ENCODE measurements around the gene ATE1.

DNA sequence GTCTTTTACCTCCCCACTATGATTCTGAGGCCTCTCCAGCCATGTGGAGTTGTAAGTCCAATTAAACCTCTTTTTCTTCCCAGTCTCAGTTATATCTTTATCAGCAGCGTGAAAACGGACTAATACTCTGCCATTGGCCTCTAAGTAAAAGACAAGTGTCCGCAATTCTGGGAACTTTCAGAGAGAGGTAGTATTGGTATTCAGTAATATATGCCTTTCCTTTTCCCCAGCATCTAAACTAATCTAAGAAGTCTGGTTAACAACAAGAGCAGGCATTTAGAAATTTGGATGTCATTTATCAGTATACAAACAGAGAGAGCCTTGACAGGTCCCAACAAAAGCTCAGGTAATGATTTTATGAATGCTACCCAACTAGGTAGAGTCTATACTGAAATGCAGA is 95.2 kb downstream of the ATE1 start:
- TF ChIP-seq POLR2A (IDR thresholded peaks at IDR 0.05) (no peak), POLR2AphosphoS5 (IDR thresholded peaks at IDR 0.05; ENCODE audit: insufficient read depth in 1 of 2, low read depth in 1 of 2) (no peak)
- TF ChIP-seq, protein P1, sequence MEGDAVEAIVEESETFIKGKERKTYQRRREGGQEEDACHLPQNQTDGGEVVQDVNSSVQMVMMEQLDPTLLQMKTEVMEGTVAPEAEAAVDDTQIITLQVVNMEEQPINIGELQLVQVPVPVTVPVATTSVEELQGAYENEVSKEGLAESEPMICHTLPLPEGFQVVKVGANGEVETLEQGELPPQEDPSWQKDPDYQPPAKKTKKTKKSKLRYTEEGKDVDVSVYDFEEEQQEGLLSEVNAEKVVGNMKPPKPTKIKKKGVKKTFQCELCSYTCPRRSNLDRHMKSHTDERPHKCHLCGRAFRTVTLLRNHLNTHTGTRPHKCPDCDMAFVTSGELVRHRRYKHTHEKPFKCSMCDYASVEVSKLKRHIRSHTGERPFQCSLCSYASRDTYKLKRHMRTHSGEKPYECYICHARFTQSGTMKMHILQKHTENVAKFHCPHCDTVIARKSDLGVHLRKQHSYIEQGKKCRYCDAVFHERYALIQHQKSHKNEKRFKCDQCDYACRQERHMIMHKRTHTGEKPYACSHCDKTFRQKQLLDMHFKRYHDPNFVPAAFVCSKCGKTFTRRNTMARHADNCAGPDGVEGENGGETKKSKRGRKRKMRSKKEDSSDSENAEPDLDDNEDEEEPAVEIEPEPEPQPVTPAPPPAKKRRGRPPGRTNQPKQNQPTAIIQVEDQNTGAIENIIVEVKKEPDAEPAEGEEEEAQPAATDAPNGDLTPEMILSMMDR (IDR thresholded peaks at IDR 0.05), result no peak

Measured in vagina (tissue), 2 donors.